GM12801 (cell line): ENCODE data around the gene PTPRN2.

Source experiments
- TF ChIP-seq, protein P1 (sequence below): IDR thresholded peaks from one replicate; pipeline ENCODE4 v1.5.1; 2011; ENCODE audit warnings: control low read depth; ENCODE audit not compliant: insufficient read length; ENCODE audit errors: extremely low read depth

The PTPRN2 gene

GRCh38 chr7:157861031-157861491 is 726.6 kb downstream of the PTPRN2 start:
- TF ChIP-seq, protein P1, sequence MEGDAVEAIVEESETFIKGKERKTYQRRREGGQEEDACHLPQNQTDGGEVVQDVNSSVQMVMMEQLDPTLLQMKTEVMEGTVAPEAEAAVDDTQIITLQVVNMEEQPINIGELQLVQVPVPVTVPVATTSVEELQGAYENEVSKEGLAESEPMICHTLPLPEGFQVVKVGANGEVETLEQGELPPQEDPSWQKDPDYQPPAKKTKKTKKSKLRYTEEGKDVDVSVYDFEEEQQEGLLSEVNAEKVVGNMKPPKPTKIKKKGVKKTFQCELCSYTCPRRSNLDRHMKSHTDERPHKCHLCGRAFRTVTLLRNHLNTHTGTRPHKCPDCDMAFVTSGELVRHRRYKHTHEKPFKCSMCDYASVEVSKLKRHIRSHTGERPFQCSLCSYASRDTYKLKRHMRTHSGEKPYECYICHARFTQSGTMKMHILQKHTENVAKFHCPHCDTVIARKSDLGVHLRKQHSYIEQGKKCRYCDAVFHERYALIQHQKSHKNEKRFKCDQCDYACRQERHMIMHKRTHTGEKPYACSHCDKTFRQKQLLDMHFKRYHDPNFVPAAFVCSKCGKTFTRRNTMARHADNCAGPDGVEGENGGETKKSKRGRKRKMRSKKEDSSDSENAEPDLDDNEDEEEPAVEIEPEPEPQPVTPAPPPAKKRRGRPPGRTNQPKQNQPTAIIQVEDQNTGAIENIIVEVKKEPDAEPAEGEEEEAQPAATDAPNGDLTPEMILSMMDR = no peak

- TF ChIP-seq, protein P1 = no peak
Measured at GRCh38 chr7:157860406-157860805, 727.2 kb downstream of the PTPRN2 start.

- TF ChIP-seq, protein P1 = no peak
Measured at GRCh38 chr7:157859915-157860314, 727.7 kb downstream of the PTPRN2 start.

DNA sequence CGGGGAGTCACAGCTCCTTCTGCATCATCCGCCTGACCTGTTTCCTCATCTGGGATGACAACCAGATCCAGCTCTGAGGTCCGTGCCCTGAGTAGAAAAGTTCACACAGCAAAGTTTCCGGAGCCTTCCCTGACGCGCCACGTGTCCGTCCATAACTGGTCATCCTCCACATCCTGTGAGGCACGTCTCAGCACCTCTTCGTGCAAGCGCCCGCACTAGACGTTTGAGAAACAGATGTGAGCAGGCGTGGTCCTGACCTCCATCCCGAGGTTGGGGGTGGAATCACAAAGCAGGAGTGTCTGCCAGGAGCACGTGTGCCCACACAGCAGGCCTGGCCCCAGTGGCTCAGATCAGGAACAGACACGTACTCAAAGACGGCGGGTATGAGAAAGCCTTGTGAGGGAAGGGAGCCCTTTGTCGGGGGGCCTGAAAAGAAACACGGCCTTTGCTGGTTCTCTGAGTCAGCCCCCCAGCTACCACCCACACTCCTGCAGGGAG is 730.0 kb downstream of the PTPRN2 start:
- TF ChIP-seq, protein P1 = no peak

DNA sequence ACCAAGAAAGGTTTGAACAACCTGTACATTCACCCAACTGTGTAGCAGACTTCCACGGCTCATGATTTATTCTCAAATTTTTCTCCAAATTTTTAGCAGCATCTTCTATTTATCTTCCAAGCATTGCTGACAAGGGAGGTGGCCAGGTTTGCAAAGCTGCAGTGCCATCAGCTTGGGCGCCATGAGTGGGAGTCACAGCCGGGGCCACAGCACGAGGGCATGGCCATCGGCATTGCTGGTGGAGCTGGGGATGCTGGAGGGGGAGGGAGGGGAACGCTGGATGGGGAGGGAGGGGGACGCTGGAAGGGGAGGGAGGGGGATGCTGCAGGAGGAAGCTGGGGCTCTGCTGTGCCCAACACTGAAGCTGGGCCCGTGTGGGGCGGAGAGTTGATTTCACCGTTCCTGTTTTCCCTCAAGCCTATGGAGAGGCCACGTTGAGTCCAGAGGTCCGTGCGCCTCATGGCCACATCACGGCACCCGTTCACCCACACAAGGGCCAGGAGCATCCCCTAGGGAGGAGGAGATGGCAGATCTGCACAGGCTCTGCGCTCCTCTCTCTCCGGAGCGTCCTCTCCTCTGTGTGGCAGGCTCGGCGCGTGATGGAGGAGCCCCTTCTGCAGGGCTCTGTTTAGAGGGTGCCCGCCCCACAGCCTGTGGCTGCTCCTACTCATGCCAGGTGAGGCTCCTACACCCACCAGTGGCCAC is 730.6 kb downstream of the PTPRN2 start:
- TF ChIP-seq, protein P1 = no peak

DNA sequence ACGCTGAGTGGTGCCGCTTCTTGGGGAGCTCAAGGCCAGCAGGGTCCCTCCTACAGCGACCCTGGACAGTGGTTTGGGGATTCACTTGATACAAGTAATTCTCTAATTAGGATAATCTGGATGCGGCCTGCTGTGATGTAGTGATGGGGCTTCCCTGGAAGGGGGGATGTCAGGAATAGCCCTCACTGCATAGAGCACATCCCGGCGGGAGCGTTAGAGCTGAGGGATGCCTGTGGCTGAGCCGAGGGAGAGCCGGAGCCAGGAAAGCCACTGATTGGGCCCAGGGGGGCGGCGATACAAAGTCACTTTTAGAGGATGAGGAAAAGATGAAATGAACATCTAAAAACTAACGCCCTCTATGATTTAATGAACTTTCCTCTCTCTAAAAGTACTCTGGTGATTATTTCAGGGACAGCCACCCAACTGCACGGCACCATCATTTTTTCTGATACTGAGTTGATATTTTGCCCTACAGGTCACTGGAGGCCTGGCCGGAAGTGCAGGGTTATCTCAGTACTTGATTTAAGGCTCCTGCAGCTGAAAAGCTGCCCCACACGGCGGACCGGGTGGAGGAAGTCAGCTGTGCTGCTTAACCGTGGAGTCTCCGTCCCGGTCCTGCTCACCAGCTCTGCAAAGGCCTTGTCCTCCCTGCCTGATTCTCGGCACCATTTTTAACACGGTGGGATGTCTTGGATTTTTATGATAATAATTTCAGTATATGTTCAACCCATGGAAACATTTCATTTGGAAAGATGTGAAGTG is 732.0 kb downstream of the PTPRN2 start:
- TF ChIP-seq, protein P1 = no peak

DNA sequence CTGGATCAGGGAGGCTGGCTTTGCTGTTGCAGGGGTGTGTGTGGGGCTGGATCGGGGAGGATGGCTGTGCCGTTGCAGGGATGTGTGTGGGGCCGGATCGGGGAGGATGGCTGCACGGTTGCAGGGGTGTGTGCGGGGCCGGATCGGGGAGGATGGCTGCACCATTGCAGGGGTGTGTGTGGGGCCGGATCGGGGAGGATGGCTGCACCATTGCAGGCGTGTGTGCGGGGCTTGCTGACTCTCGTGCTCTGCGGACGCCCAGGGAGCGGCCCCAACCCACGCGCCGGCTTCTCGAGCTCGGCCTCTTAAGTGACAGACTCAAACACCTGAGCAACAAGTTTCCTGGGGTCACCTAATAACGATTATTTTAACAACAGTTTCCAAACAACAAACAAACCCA is 732.6 kb downstream of the PTPRN2 start:
- TF ChIP-seq, protein P1 = no peak
